ENCODE data around the gene ARF3. TPM values are rescaled to one million over a fixed set of nuclear protein-coding genes. Genes with fewer than 3 reads are reported as not detected.
A peak's percentile ranks its signal among the peaks of the same experiment; 100 is the strongest.

Gene ARF3
- total RNA-seq (2021) (238 to 256 TPM (median 248 TPM) in 3 replicates), Bru-seq, nascent RNA (percentile 96 among the genes with signal in this experiment)
- long read RNA-seq, experiment 1, full-length matches to known transcripts: 448 of 576 reads
- long read RNA-seq, experiment 1, partial matches to known transcripts: 25 of 576 reads
- long read RNA-seq, experiment 1, other reads (novel, unspliced or antisense): 103 of 576 reads
- long read RNA-seq, experiment 2, full-length matches to known transcripts: 97 of 229 reads
- long read RNA-seq, experiment 2, partial matches to known transcripts: 20 of 229 reads
- long read RNA-seq, experiment 2, other reads (novel, unspliced or antisense): 112 of 229 reads
- long read RNA-seq, experiment 3, full-length matches to known transcripts: 145 of 183 reads
- long read RNA-seq, experiment 3, partial matches to known transcripts: 1 of 183 reads
- long read RNA-seq, experiment 3, other reads (novel, unspliced or antisense): 37 of 183 reads

DNA sequence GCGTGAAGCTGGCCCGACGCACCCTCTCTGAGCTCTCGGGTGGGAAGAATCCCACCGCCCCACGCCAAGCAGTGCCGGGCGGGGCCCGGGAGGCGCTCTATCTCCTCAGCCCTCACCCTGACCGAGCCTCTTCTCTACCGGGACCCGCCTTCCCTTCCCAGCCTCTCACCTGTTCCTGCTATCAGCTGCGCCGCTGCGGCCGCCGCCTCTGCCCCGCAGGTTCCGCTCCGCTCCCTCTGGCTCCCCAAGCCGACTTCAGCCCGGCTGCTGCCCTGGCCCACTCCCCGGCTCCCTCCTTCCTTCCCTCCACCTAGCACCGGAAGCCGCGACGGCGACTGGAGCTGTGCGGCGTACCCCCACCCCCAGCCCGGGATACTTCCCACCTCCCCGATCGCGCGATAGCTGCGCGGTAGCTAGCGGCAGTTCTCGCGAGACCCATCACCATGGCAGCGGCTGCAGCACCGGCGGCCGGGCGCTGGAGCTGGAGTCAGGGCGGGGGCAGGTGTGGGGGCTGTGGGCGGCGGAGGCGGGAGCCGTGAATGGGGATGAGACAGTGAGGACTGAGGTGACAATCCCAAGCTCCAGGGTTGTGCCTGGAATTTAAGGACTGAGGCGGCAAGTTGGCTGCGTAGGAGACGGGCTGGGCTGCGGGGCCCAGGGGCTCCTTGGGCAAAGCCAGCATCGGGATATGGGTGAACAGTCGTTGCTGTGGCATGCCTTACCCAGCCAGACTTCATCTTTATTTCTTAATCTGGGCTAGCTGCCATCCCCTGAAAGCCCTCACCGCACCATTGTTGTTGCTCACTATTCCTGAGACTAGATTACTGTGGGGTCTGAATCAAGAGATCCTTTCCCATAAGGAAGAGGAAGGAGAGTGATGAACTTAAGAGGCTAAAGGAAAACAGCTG, at the start of gene ARF3:
Gene ARF3, minus strand, starts transcription at position 347 of the 908 bp plus-strand sequence. CDS start 16,392 bp downstream, outside the sequence.
- Mint-ChIP-seq H3K36me3 (peaks cover 17% of the 10 kb centered on the region), H3K27me3 (ENCODE audit: low read depth) (peaks cover 7% of the 10 kb centered on the region; the same call in 1 of the 2 replicates), H3K9me3 (no peaks in the 10 kb centered on the region), H3K4me1 (peaks cover 31% of the 10 kb centered on the region), H3K4me3 (peak within 1 kb of the TSS; percentile 95), H3K27ac (peak within 1 kb of the TSS; percentile 97)
- DNase-seq (ENCODE audit: low spot score): peak; percentile 98
- ATAC-seq: peak; percentile 89
- ChIA-PET POLR2A (interaction anchor here (0.6 to 2.2 kb wide), 13 partner anchors 9 to 385 kb away, joined by 3 to 10 read pairs (median 5); partner anchors contain the start of genes DDX23, FKBP11, RND1 and WNT10B), CTCF (interaction anchor here (0.7 to 3.6 kb wide), 21 partner anchors 9 to 204 kb away, joined by 3 to 38 read pairs (median 9); partner anchors contain the start of genes FKBP11, RND1, WNT1 and WNT10B)
- TF ChIP-seq ELF4 (CRISPR knock-in tag; IDR thresholded peaks at IDR 0.05; ENCODE audit: low read depth): no peak
- TF ChIP-seq ATF3 (CRISPR knock-in tag; conservative IDR thresholded peaks at IDR 0.05): no peak
- TF ChIP-seq ZNF532 (CRISPR knock-in tag; IDR thresholded peaks at IDR 0.05; ENCODE audit: borderline replicate concordance): no peak
- TF ChIP-seq JUN (CRISPR knock-in tag; IDR thresholded peaks at IDR 0.05): no peak
- no peak for TF ChIP-seq AR (CRISPR knock-in tag; IDR thresholded peaks at IDR 0.05)
- no peak for TF ChIP-seq ZNF423 (CRISPR knock-in tag; IDR thresholded peaks at IDR 0.05)
- TF ChIP-seq GRHL2 (CRISPR knock-in tag; IDR thresholded peaks at IDR 0.05; ENCODE audit: insufficient replicate concordance, severe bottlenecking): no peak
- peak; percentile 75 for TF ChIP-seq TEAD1 (CRISPR knock-in tag; IDR thresholded peaks at IDR 0.05)
- TF ChIP-seq CBFB (CRISPR knock-in tag; IDR thresholded peaks at IDR 0.05; ENCODE audit: low read depth): 0 out of 2 replicates have a peak, but pooled peaks have one; percentile 49
- peak; percentile 40; the same call in 1 of the 2 replicates for TF ChIP-seq FOXP1 (CRISPR knock-in tag; IDR thresholded peaks at IDR 0.05; ENCODE audit: borderline replicate concordance)
- no peak for TF ChIP-seq NFE2L1 (CRISPR knock-in tag; IDR thresholded peaks at IDR 0.05)
- TF ChIP-seq, protein P1, sequence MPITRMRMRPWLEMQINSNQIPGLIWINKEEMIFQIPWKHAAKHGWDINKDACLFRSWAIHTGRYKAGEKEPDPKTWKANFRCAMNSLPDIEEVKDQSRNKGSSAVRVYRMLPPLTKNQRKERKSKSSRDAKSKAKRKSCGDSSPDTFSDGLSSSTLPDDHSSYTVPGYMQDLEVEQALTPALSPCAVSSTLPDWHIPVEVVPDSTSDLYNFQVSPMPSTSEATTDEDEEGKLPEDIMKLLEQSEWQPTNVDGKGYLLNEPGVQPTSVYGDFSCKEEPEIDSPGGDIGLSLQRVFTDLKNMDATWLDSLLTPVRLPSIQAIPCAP (CRISPR knock-in tag; IDR thresholded peaks at IDR 0.05): no peak
- no peak for TF ChIP-seq ZNF138 (CRISPR knock-in tag; conservative IDR thresholded peaks at IDR 0.05)
- no peak for TF ChIP-seq MYBL2 (CRISPR knock-in tag; IDR thresholded peaks at IDR 0.05)
- TF ChIP-seq OVOL2 (CRISPR knock-in tag; IDR thresholded peaks at IDR 0.05; ENCODE audit: borderline replicate concordance): no peak
- TF ChIP-seq NR2C2 (CRISPR knock-in tag; IDR thresholded peaks at IDR 0.05): no peak
- TF ChIP-seq EMX1 (CRISPR knock-in tag; IDR thresholded peaks at IDR 0.05): no peak
- TF ChIP-seq ZNF263 (CRISPR knock-in tag; IDR thresholded peaks at IDR 0.05; ENCODE audit: low read depth): no peak
- no peak for TF ChIP-seq ZNF121 (CRISPR knock-in tag; IDR thresholded peaks at IDR 0.05)
- no peak for TF ChIP-seq ZMAT4 (CRISPR knock-in tag; IDR thresholded peaks at IDR 0.05)
- peak; percentile 77; the same call in 1 of the 2 replicates for TF ChIP-seq ZNF232 (CRISPR knock-in tag; IDR thresholded peaks at IDR 0.05)
- TF ChIP-seq, protein P2, sequence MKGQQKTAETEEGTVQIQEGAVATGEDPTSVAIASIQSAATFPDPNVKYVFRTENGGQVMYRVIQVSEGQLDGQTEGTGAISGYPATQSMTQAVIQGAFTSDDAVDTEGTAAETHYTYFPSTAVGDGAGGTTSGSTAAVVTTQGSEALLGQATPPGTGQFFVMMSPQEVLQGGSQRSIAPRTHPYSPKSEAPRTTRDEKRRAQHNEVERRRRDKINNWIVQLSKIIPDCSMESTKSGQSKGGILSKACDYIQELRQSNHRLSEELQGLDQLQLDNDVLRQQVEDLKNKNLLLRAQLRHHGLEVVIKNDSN (CRISPR knock-in tag; IDR thresholded peaks at IDR 0.05): no peak
- no peak for TF ChIP-seq NFYB (CRISPR knock-in tag; conservative IDR thresholded peaks at IDR 0.05; ENCODE audit: low read depth)
- TF ChIP-seq, protein P3, sequence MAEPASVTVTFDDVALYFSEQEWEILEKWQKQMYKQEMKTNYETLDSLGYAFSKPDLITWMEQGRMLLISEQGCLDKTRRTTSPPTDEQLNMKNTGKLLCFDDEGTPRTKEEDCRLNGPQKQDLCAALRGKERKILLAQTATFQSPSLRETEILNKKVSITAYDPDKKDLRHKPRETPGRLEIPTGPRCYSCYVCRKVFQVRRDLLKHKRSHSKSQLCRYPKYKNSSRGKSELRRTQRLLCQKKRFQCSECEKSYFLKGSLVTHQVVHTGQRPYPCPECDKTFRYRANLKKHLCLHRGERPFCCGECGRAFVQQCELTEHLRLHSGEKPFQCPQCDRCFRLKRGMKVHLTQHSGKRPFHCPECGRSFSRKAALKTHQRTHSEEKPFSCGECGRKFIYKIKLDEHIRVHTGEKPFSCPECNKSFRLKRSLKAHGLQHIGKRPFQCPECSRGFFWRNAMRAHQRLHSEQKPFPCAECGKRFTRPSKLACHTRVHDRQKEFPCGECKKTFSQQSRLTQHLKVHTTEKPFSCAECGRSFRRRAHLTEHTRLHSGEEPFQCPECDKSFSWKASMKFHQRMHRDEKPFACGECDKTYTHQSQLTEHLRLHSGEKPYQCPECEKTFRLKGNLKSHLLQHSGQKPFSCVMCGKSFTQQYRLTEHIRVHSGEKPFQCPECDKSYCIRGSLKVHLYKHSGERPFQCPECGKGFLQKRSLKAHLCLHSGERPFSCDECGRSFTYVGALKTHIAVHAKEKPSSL (CRISPR knock-in tag; conservative IDR thresholded peaks at IDR 0.05): no peak

Measured in WTC11 (cell line).